Measurements from ENCODE around the gene CELA2A. TPM values are rescaled to one million over a fixed set of nuclear protein-coding genes. Genes with fewer than 3 reads are reported as not detected.

The CELA2A gene
- total and polyA plus RNA-seq, 10 of the 15 experiments (the other 5 are each of a cell fraction or from before 2014, with no cell fraction given), result 0.90 TPM; not detected in 9

DNA sequence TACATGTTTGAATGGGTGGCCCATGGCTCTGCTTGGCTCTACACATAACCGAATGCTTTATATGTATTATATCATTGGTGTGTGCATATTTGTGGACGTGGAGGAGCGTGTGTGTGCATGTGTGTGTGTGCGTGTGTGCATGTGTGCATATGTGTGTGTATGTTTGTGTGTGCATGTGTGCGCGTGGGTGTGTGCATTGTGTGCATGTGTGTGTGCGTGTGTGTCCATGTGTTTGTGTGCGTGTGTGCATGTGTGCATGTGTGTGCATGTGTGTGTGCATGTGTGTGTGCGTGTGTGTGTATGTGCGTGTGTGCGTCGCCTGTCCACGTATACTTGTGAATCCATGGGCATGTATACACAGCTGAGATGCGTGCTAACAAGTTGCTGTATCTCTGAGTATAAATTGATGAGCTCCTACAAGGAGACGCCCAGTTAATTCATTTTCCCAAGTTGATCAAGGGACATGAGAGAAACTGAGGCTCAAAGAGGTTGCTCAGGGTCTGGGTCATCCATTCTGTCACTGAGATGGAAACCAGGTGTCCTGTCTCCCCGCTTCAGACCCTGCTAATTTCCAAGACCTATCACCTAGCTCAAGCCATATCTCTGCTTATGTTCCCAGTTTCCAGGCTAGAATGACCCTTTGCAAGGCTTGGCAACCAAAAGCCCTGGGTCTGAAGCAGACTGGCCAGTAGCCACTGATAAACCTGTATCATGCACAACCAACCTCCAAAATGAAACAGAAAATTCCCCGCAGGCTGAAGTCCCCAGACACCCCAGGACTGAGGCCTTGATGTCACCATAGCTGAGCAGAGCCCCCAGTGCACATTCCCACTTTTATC is 21.1 kb upstream of the CELA2A start:
- H3K9me3 ChIP-seq (replicated peaks; ENCODE audit: control insufficient read depth, insufficient read depth, low read length), result no peaks in the 10 kb centered on the region
- no peaks in the 10 kb centered on the region for H4K20me1 ChIP-seq (ENCODE audit: control insufficient read depth, insufficient read depth)
- RAD21 ChIA-PET (ENCODE audit: unreplicated experiment), result interaction anchor here (1.0 to 1.7 kb wide), 2 partner anchors 111 to 112 kb away, joined by 3 to 11 read pairs; no protein-coding TSS in a partner anchor
- H3K79me2 ChIP-seq (ENCODE audit: control insufficient read depth, insufficient read depth, low read length), result no peaks in the 10 kb centered on the region
- H2AFZ ChIP-seq (ENCODE audit: control insufficient read depth, low read depth, low read length), result no peak overlapping the region
- no peaks in the 10 kb centered on the region for H3K4me1 ChIP-seq (ENCODE audit: control insufficient read depth, insufficient read depth, low read length)
- no peak for FAIRE-seq
- H3K27ac ChIP-seq (ENCODE audit: control insufficient read depth, insufficient read depth), result no peak overlapping the region
- no peak for DNase-seq (ENCODE audit: low read depth, low spot score)
- TF ChIP-seq, protein P1, sequence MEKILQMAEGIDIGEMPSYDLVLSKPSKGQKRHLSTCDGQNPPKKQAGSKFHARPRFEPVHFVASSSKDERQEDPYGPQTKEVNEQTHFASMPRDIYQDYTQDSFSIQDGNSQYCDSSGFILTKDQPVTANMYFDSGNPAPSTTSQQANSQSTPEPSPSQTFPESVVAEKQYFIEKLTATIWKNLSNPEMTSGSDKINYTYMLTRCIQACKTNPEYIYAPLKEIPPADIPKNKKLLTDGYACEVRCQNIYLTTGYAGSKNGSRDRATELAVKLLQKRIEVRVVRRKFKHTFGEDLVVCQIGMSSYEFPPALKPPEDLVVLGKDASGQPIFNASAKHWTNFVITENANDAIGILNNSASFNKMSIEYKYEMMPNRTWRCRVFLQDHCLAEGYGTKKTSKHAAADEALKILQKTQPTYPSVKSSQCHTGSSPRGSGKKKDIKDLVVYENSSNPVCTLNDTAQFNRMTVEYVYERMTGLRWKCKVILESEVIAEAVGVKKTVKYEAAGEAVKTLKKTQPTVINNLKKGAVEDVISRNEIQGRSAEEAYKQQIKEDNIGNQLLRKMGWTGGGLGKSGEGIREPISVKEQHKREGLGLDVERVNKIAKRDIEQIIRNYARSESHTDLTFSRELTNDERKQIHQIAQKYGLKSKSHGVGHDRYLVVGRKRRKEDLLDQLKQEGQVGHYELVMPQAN (conservative IDR thresholded peaks at IDR 0.05), result no peak
- TF ChIP-seq POLR2A (IDR thresholded peaks at IDR 0.05; ENCODE audit: low read depth, low read length) (peak; percentile 62), MYC (IDR thresholded peaks at IDR 0.05; ENCODE audit: insufficient read depth, insufficient read length, insufficient replicate concordance, low read length, severe bottlenecking) (no peak), TAF1 (IDR thresholded peaks at IDR 0.05; ENCODE audit: borderline replicate concordance, low read depth, low read length) (no peak), POLR2AphosphoS5 (IDR thresholded peaks at IDR 0.05; ENCODE audit: low read length) (peak; percentile 44; the same call in 1 of the 2 replicates), TARDBP (IDR thresholded peaks at IDR 0.05; ENCODE audit: borderline replicate concordance) (0 out of 2 replicates have a peak, but pooled peaks have one; percentile 45), TCF3 (IDR thresholded peaks at IDR 0.05; ENCODE audit: borderline replicate concordance, insufficient read depth, low read depth, low read length) (0 out of 2 replicates have a peak, but pooled peaks have one; percentile 31)
- TF ChIP-seq, protein P2, sequence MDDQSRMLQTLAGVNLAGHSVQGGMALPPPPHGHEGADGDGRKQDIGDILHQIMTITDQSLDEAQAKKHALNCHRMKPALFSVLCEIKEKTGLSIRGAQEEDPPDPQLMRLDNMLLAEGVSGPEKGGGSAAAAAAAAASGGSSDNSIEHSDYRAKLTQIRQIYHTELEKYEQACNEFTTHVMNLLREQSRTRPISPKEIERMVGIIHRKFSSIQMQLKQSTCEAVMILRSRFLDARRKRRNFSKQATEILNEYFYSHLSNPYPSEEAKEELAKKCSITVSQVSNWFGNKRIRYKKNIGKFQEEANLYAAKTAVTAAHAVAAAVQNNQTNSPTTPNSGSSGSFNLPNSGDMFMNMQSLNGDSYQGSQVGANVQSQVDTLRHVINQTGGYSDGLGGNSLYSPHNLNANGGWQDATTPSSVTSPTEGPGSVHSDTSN (IDR thresholded peaks at IDR 0.05; ENCODE audit: insufficient replicate concordance, low read depth, low read length), result peak; percentile 49
- TF ChIP-seq, protein P3, sequence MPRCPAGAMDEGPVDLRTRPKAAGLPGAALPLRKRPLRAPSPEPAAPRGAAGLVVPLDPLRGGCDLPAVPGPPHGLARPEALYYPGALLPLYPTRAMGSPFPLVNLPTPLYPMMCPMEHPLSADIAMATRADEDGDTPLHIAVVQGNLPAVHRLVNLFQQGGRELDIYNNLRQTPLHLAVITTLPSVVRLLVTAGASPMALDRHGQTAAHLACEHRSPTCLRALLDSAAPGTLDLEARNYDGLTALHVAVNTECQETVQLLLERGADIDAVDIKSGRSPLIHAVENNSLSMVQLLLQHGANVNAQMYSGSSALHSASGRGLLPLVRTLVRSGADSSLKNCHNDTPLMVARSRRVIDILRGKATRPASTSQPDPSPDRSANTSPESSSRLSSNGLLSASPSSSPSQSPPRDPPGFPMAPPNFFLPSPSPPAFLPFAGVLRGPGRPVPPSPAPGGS (IDR thresholded peaks at IDR 0.05; ENCODE audit: borderline replicate concordance, insufficient read depth, low read depth, low read length, poor library complexity, severe bottlenecking), result peak; percentile 92
- no peak overlapping the region for H3K9ac ChIP-seq (ENCODE audit: control insufficient read depth, insufficient read depth, low read length)
- peaks cover 0 to 2% of the 10 kb centered on the region in 2 experiments; a peak in 2 of 4 replicates for H3K36me3 ChIP-seq (ENCODE audit: control insufficient read depth in 2 of 2, insufficient read depth in 2 of 2, low read length in 1 of 2)
- BruUV-seq (replicated peaks), result no TSS peak
- in situ Hi-C loops (cut with MboI) (no loop called here), intact Hi-C loops (cut with micrococcal nuclease; ENCODE audit: unreplicated experiment) (loop anchor here (5.0 kb wide), 1 partner anchor 307 kb away; the partner anchor contains the start of gene TMEM82)
- no peak overlapping the region for H3K4me2 ChIP-seq (ENCODE audit: control insufficient read depth, insufficient read depth)
- H3K27me3 ChIP-seq (replicated peaks in 1 of 2; ENCODE audit: control insufficient read depth in 2 of 2, insufficient read depth in 2 of 2, low read length in 1 of 2), result no peaks in the 10 kb centered on the region
- ATAC-seq, result no peak
- H3K4me3 ChIP-seq, result no peak overlapping the region
- POLR2A ChIA-PET, result no interaction called here
- CTCF ChIA-PET, result interaction anchor here (0.8 to 10.2 kb wide), 3 partner anchors 18 to 122 kb away, joined by 3 to 178 read pairs (median 4); no protein-coding TSS in a partner anchor
- 87% methylated on average over 17 of the region's 17 CpGs for WGBS (ENCODE audit: insufficient coverage, insufficient replicate concordance, low lambda C conversion rate, missing lambda C conversion rate)
- SMC1A ChIA-PET (ENCODE audit: uncharacterized antibody, unreplicated experiment), result interaction anchor here (0.8 to 2.4 kb wide), 6 partner anchors 14 to 136 kb away, joined by 3 to 13 read pairs (median 3); no protein-coding TSS in a partner anchor
